ENCODE measurements around the gene LCAT. TPM values are rescaled to one million over a fixed set of nuclear protein-coding genes. Genes with fewer than 3 reads are reported as not detected.

Gene LCAT
- total and polyA plus RNA-seq, 3 donors from 2014 or later, result 12.9 to 25.3 (median 20.6) TPM

- Histone ChIP-seq H3K36me3 (ENCODE audit: low read depth, missing control alignments) (no peaks in the 10 kb centered on the region), H3K27me3 (no peaks in the 10 kb centered on the region), H3K4me1 (no peaks in the 10 kb centered on the region), H3K4me3 (no peak overlapping the region), H3K27ac (no peak overlapping the region), H3K9me3 (no peaks in the 10 kb centered on the region)
- DNase-seq, result no peak
- TF ChIP-seq POLR2A (IDR thresholded peaks at IDR 0.05) (no peak), CTCF (IDR thresholded peaks at IDR 0.05) (no peak)
- intact Hi-C loops (cut with DNase I; ENCODE audit: low total_unique reads), result no loop called here
- 93 to 98% methylated on average over 27 to 36 of the region's 36 CpGs for WGBS, 2 donors
Measured at GRCh38 chr16:67909056-67909742, 34.7 kb downstream of the LCAT start.

GRCh38 chr16:67907397-67908180 lies 36.3 kb downstream of the LCAT start:
- 84 to 95% methylated on average over 11 of the region's 11 CpGs for WGBS, 2 donors
- no peak for DNase-seq
- H3K36me3 ChIP-seq (ENCODE audit: low read depth, missing control alignments), result no peaks in the 10 kb centered on the region
- H3K9me3 ChIP-seq, result no peaks in the 10 kb centered on the region
- intact Hi-C loops (cut with DNase I; ENCODE audit: low total_unique reads), result no loop called here
- no peaks in the 10 kb centered on the region for H3K4me1 ChIP-seq
- TF ChIP-seq POLR2A (IDR thresholded peaks at IDR 0.05) (no peak), CTCF (IDR thresholded peaks at IDR 0.05) (no peak)
- no peak overlapping the region for H3K27ac ChIP-seq
- H3K27me3 ChIP-seq, result no peaks in the 10 kb centered on the region
- no peak overlapping the region for H3K4me3 ChIP-seq

GRCh38 chr16:67902831-67903230 lies 41.1 kb downstream of the LCAT start:
- TF ChIP-seq CTCF (IDR thresholded peaks at IDR 0.05) (no peak), POLR2A (IDR thresholded peaks at IDR 0.05) (no peak)
- Histone ChIP-seq H3K27ac (no peak overlapping the region), H3K27me3 (no peaks in the 10 kb centered on the region), H3K4me3 (no peak overlapping the region), H3K9me3 (no peaks in the 10 kb centered on the region), H3K36me3 (ENCODE audit: low read depth, missing control alignments) (no peaks in the 10 kb centered on the region), H3K4me1 (no peaks in the 10 kb centered on the region)
- intact Hi-C loops (cut with DNase I; ENCODE audit: low total_unique reads), result no loop called here
- no peak for DNase-seq
- 81 to 82% methylated on average over 4 of the region's 4 CpGs for WGBS, 2 donors

- WGBS, 2 donors, result 91 to 100% methylated on average over 5 of the region's 5 CpGs
- intact Hi-C loops (cut with DNase I; ENCODE audit: low total_unique reads), result no loop called here
- H3K27ac ChIP-seq, result no peak overlapping the region
- H3K4me1 ChIP-seq, result peaks cover 4% of the 10 kb centered on the region
- no peaks in the 10 kb centered on the region for H3K27me3 ChIP-seq
- H3K36me3 ChIP-seq (ENCODE audit: low read depth, missing control alignments), result no peaks in the 10 kb centered on the region
- H3K9me3 ChIP-seq, result no peaks in the 10 kb centered on the region
- TF ChIP-seq CTCF (IDR thresholded peaks at IDR 0.05) (no peak), POLR2A (IDR thresholded peaks at IDR 0.05) (no peak)
- no peak overlapping the region for H3K4me3 ChIP-seq
- DNase-seq, result no peak
Measured at GRCh38 chr16:67901734-67902133, 42.2 kb downstream of the LCAT start.
